Measurements from ENCODE around the gene TNS4.

DNA sequence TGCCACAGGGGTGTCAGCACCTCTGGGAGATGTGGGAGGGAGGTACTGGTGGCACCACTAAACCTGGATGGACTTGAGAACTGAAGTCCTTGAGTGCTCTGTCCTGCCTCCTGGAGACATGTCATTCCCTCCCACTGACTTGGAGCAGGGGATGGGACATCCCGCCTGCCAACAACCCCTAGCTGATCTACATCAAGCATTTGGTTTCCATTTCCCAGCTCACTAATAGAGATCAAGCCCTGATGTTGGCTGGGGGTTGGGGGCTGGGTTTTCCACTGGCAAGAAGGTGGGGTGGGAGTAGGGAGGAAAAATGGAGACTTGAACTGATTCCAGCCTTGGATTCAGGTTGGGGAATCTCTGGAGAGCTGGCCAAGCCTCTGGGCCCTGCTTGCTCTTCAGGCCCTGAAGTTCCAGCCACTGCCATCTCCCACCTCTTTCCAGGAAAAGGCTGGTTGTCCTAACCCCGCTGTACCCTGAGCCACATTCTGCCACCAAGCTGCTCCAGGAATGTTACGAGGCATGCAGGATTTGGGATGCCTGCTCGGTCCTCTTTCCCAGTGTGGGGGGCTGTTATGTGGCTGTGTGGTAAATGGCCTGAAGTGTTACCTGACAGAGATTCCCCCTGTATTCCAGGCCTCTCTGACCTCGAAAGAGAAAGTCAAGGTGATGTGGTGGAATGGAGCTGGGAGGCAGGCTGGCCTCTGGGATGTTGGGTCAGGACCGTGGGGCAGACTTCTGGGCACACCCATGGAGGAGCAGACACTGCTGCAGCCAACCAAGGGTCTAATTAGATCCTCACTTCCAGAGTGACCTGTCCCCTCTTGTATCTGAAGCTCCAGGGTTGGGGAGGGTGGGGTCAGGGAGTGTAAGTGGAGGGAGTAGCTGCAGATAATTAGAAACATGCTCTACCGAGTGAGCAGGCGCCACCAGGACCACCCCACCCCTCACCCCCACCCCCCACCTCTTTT is 41.5 kb downstream of the TNS4 start:
- TF ChIP-seq EZH2 (IDR thresholded peaks at IDR 0.05) (no peak), POLR2AphosphoS5 (IDR thresholded peaks at IDR 0.05; ENCODE audit: borderline replicate concordance, low read depth, low read length) (peak; percentile 26; the same call in 1 of the 2 replicates), FOXP2 (optimal IDR thresholded peaks at IDR 0.05; ENCODE audit: control extremely low read depth, extremely low read length, insufficient read depth) (no peak)

All from SK-N-MC (cell line).